ENCODE results near the gene SMC1B.
"Not testable (repeated sequence)": the region's sequence is repeated elsewhere in the genome, so short reads cannot be mapped to it uniquely, and the experiment has no call there.

Gene SMC1B

GRCh38 chr22:45308391-45308956 lies 104.9 kb downstream of the SMC1B start:
- H3K27me3 Mint-ChIP-seq: no peaks in the 10 kb centered on the region

DNA sequence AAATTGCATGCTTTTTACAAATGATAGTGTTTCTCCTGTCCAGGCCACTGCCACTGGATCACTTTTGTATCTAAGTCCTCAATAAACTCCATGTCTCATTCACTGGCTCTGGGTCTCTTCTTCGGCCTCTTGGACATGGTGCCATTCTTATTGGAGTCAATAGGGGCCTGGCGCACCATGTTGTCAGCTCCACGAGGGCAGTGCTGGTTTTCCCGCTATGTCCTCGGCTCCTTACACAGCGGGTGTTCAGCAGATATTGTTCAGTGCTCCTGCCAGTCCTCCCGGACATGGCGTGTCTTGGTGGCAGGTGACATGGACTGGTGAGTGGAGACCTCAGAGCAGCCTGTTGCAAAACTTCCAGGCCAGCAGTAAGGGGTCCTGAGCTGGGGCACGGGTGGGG lies 107.3 kb downstream of the SMC1B start:
- DNase-seq: no peak
- Mint-ChIP-seq H3K9me3 (no peaks in the 10 kb centered on the region), H3K4me3 (no peak overlapping the region), H3K27ac (no peak overlapping the region), H3K4me1 (ENCODE audit: low read depth) (peaks cover 26% of the 10 kb centered on the region), H3K27me3 (no peaks in the 10 kb centered on the region), H3K36me3 (ENCODE audit: low read depth) (peaks cover 8% of the 10 kb centered on the region)

More at GRCh38 chr22:45308391-45308956, 104.9 kb downstream of the SMC1B start:
- no peaks in the 10 kb centered on the region for H3K9me3 Mint-ChIP-seq
- peaks cover 39% of the 10 kb centered on the region for H3K4me1 Mint-ChIP-seq (ENCODE audit: low read depth)
- peaks cover 26% of the 10 kb centered on the region for H3K36me3 Mint-ChIP-seq (ENCODE audit: low read depth)
- peak overlapping the region; percentile 96 for H3K27ac Mint-ChIP-seq
- peak overlapping the region; percentile 90 for H3K4me3 Mint-ChIP-seq
- no peak for DNase-seq

GRCh38 chr22:45305456-45306075 lies 107.8 kb downstream of the SMC1B start:
- no peak overlapping the region for H3K4me3 Mint-ChIP-seq
- no peaks in the 10 kb centered on the region for H3K9me3 Mint-ChIP-seq
- peaks cover 20% of the 10 kb centered on the region for H3K4me1 Mint-ChIP-seq (ENCODE audit: low read depth)
- H3K36me3 Mint-ChIP-seq (ENCODE audit: low read depth): peaks cover 2% of the 10 kb centered on the region
- H3K27me3 Mint-ChIP-seq: no peaks in the 10 kb centered on the region
- DNase-seq: no peak
- no peak overlapping the region for H3K27ac Mint-ChIP-seq

DNA sequence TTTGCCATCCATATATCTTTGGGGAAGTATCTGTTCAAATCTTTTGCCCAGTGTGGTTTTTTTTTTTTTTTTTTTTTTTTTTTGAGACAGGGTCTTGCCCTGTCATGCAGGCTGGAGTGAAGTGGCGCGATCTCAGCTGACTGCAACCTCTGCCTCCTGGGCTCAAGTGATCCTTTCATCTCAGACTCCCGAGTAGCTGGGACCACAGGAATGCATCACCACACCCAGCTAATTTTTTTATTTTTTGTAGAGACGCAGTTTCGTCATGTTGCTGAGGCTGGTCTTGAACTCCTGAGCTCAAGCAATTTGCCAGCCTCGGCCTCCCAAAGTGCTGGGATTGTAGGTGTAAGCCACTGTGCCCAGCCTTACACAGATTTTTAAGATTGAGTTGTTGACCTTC lies 108.4 kb downstream of the SMC1B start:
- Mint-ChIP-seq H3K4me1 (ENCODE audit: low read depth) (peaks cover 19% of the 10 kb centered on the region), H3K27me3 (no peaks in the 10 kb centered on the region), H3K4me3 (no peak overlapping the region), H3K36me3 (ENCODE audit: low read depth) (no peaks in the 10 kb centered on the region), H3K27ac (no peak overlapping the region), H3K9me3 (no peaks in the 10 kb centered on the region)
- no peak for DNase-seq

GRCh38 chr22:45303181-45303580 lies 110.2 kb downstream of the SMC1B start:
- Mint-ChIP-seq H3K4me3 (no peak overlapping the region), H3K27ac (no peak overlapping the region), H3K36me3 (ENCODE audit: low read depth) (no peaks in the 10 kb centered on the region), H3K9me3 (no peaks in the 10 kb centered on the region), H3K27me3 (no peaks in the 10 kb centered on the region), H3K4me1 (ENCODE audit: low read depth) (peaks cover 7% of the 10 kb centered on the region)
- DNase-seq: no peak

DNA sequence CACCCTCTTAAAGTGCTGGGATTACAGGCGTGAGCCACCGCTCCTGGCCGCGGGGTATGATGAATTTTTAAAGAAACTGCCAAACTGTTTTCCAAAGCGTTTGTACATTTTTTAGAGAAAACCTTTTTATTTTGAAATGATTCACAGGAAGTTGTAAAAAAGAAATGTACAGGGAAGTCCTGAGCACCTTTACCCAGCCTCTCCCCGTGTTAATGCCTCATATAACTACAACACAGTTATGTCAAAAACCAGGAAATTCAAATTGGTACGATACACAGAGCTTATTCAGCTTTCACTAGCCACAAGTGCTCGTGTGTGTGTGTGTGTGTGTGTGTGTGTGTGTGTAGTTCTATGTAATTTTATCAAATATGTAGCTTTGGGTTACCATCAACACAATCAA lies 110.6 kb downstream of the SMC1B start:
- DNase-seq: no peak
- Mint-ChIP-seq H3K27ac (no peak overlapping the region), H3K27me3 (no peaks in the 10 kb centered on the region), H3K36me3 (ENCODE audit: low read depth) (no peaks in the 10 kb centered on the region), H3K9me3 (no peaks in the 10 kb centered on the region), H3K4me3 (no peak overlapping the region), H3K4me1 (ENCODE audit: low read depth) (peaks cover 7% of the 10 kb centered on the region)

DNA sequence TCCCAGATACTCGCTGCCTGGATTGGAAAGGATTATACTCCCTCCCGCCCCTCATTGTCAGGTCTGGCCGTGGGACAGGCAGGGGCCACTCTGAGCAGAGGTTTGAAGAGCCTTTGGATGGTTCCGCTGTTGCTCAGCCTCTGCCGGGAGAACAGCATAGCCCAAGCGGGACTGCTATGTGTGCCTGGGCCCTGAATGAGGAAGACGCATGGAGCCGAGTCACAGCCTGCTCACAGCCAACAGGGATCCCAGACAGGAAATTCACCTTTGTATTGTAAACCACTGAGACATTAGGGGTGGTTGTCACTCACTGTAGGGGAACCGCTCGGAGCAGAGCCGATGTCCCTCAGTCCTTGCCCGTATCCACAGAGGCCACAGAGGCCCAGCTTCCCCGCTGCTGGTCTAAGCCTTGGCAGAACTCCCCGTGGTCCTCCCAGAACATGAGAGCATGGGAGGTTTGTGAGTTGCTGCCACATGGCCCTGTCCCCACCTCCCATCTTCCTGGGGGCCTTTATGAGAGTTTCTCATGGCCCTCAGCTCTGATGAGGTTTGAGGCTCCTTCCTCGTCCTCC lies 114.4 kb downstream of the SMC1B start:
- Mint-ChIP-seq H3K4me1 (ENCODE audit: low read depth) (peaks cover 20% of the 10 kb centered on the region), H3K36me3 (ENCODE audit: low read depth) (no peaks in the 10 kb centered on the region), H3K27me3 (no peaks in the 10 kb centered on the region), H3K4me3 (no peak overlapping the region), H3K27ac (no peak overlapping the region), H3K9me3 (no peaks in the 10 kb centered on the region)
- DNase-seq: no peak

GRCh38 chr22:45296628-45297297 lies 116.6 kb downstream of the SMC1B start:
- Mint-ChIP-seq H3K4me3 (no peak overlapping the region), H3K4me1 (ENCODE audit: low read depth) (peaks cover 13% of the 10 kb centered on the region), H3K27ac (peak overlapping the region; percentile 78), H3K9me3 (no peaks in the 10 kb centered on the region), H3K27me3 (no peaks in the 10 kb centered on the region), H3K36me3 (ENCODE audit: low read depth) (no peaks in the 10 kb centered on the region)
- peak; percentile 49 for DNase-seq

DNA sequence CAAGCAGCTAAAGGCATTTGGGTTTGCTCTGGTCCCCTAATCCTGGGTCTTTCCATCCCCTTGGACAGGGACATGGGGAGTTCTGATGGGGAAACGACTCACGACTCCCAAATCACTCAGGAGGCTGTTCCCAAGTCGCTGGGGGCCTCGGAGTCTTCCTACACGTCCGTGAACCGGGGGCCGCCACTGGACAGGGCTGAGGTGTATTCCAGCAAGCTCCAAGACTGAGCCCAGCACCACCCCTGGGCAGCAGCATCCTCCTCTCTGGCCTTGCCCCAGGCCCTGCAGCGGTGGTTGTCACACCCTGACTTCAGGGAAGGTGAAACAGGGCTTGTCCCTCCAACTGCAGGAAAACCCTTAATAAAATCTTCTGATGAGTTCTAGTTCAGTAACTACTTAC lies 117.9 kb downstream of the SMC1B start:
- H3K27me3 Mint-ChIP-seq: no peaks in the 10 kb centered on the region
- H3K4me3 Mint-ChIP-seq: no peak overlapping the region
- DNase-seq: no peak
- no peaks in the 10 kb centered on the region for H3K9me3 Mint-ChIP-seq
- no peaks in the 10 kb centered on the region for H3K36me3 Mint-ChIP-seq (ENCODE audit: low read depth)
- H3K27ac Mint-ChIP-seq: no peak overlapping the region
- peaks cover 13% of the 10 kb centered on the region for H3K4me1 Mint-ChIP-seq (ENCODE audit: low read depth)

DNA sequence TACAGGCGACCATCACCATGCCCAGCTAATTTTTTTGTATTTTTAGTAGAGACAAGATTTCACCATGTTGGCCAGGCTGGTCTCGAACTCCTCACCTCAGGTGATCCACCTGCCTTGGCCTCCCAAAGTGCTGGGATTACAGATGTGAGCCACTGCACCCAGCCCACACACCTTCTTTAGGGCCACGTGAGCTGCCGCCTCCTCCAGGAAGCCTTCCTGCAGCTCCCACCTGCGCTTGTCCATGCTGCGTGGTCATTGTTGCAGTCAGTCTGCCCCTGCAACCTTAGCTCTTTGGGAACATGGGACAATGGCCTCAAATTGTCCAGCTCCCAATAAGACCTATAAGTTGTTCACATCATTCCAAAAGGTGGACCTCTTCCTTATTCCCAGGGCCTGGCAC lies 118.4 kb downstream of the SMC1B start:
- H3K9me3 Mint-ChIP-seq; H3K27ac Mint-ChIP-seq; H3K4me3 Mint-ChIP-seq; H3K36me3 Mint-ChIP-seq (ENCODE audit: low read depth); DNase-seq; H3K27me3 Mint-ChIP-seq: not testable (repeated sequence)
- peaks cover 13% of the 10 kb centered on the region for H3K4me1 Mint-ChIP-seq (ENCODE audit: low read depth)
